ENCODE data around the gene NFIL3. TPM values are rescaled to one million over a fixed set of nuclear protein-coding genes. Genes with fewer than 3 reads are reported as not detected.

NFIL3 gene
- total and polyA plus RNA-seq, 2 of the 4 experiments (the other 2 are of a cell fraction) = 27.6 to 27.7 TPM

DNA sequence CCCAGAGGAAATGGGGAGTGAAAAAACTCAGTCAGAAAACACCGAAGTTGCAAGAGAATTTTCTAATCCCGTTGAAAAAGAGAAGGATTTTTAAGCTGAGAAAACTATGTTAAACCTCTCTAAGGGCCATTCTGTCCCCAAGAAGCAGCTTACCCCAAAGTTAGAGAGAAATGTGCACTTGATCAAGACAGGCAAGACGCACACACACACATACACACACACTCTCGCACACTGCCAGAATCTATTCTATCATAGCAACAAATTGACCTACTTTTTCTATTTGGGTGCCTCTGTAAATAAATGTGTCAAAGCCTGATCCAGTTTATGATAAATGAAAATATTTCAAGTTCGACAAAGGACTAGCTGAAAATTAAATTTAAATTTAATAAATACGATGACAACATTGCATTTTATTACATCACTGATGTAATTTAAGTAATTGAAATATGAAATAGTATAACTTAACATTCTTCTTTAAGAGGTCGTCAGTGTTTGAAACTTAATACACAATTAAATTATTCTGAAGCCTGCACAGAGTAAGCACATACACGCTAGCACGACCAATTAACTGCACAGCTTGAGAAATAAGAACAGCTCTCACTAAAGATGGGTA, 5.9 kb downstream of the NFIL3 start:
- peaks cover 3% of the 10 kb centered on the region; the same call in 1 of the 2 replicates for H3K36me3 ChIP-seq (ENCODE audit: control insufficient read depth, insufficient read depth, low read length)
- ChIA-PET CTCF (interaction anchor here (0.7 kb wide), 1 partner anchor 380 kb away, joined by 3 read pairs; no protein-coding TSS in a partner anchor), POLR2A (ENCODE audit: unreplicated experiment) (no interaction called here)
- H2BK5ac ChIP-seq (ENCODE audit: low read depth, low read length, poor library complexity, severe bottlenecking) = peak overlapping the region; percentile 83
- DNase-seq = no peak
- intact Hi-C loops (cut with micrococcal nuclease) (loop anchor here (2.0 to 10.0 kb wide), 2 partner anchors 225 to 1253 kb away; no protein-coding TSS in a partner anchor), dilution Hi-C loops (cut with HindIII; ENCODE audit: low sequenced_read_pairs, unreplicated experiment) (no loop called here), in situ Hi-C loops (cut with MboI; ENCODE audit: low sequenced_read_pairs) (loop anchor here (5.0 kb wide), 1 partner anchor 500 kb away; no protein-coding TSS in a partner anchor)
- peaks cover 4 to 20% of the 10 kb centered on the region in 2 experiments; a peak in 3 of 4 replicates for H3K79me1 ChIP-seq (ENCODE audit: low read depth in 1 of 2, low read length in 2 of 2)
- peak overlapping the region in 1 of 2 experiments; percentile 61; a peak in 1 of 4 replicates for H4K8ac ChIP-seq (ENCODE audit: low read depth in 2 of 2, low read length in 2 of 2)
- H3K9ac ChIP-seq (ENCODE audit: low read depth, low read length) = peak overlapping the region; percentile 55; the same call in 1 of the 2 replicates
- no peak overlapping the region for H3K56ac ChIP-seq (ENCODE audit: extremely low read depth, insufficient read depth, low read length)
- H4K20me1 ChIP-seq (ENCODE audit: insufficient read depth, low read length) = peaks cover 31% of the 10 kb centered on the region
- H3K4me2 ChIP-seq (ENCODE audit: low read depth, low read length) = peak overlapping the region; percentile 63
- peak overlapping the region; percentile 18; the same call in 1 of the 2 replicates for H3K18ac ChIP-seq (ENCODE audit: low read depth, low read length)
- no peaks in the 10 kb centered on the region for H3K9me3 ChIP-seq (ENCODE audit: control insufficient read depth, insufficient read depth, low read length)
- no peak overlapping the region; the same call in 1 of the 2 replicates for H2AK5ac ChIP-seq (ENCODE audit: low read depth, low read length)
- no peak overlapping the region for H4K91ac ChIP-seq (ENCODE audit: insufficient read depth, low read depth, low read length)
- no peak overlapping the region for H4K5ac ChIP-seq (ENCODE audit: low read depth, low read length)
- no peak overlapping the region for H2AK9ac ChIP-seq (replicated peaks; ENCODE audit: low read depth, low read length, poor library complexity)
- peak overlapping the region; percentile 29; the same call in 1 of the 2 replicates for H2BK120ac ChIP-seq (ENCODE audit: low read depth, low read length)
- H3K27ac ChIP-seq (ENCODE audit: insufficient read depth, low read length) = peak overlapping the region; percentile 68; the same call in 1 of the 2 replicates
- no peak for ATAC-seq (ENCODE audit: low read depth)
- H2BK20ac ChIP-seq (ENCODE audit: low read depth, low read length) = peak overlapping the region; percentile 51
- no CpG with 5 or more reads among the region's 9 CpGs for WGBS, 2 experiments (ENCODE audit: extremely low coverage in 2 of 2, insufficient read length in 1 of 2)
- no peak overlapping the region for H2BK15ac ChIP-seq (ENCODE audit: low read depth, low read length)
- H2AFZ ChIP-seq (replicated peaks; ENCODE audit: low read length, poor library complexity) = no peak overlapping the region
- TF ChIP-seq CEBPB (IDR thresholded peaks at IDR 0.05; ENCODE audit: low read depth, low read length) (no peak), RCOR1 (IDR thresholded peaks at IDR 0.05; ENCODE audit: insufficient replicate concordance, low read length) (no peak), POLR2A (IDR thresholded peaks at IDR 0.05; ENCODE audit: low read depth, low read length) (no peak), MXI1 (IDR thresholded peaks at IDR 0.05; ENCODE audit: borderline replicate concordance, low read depth, low read length) (no peak), MAZ (IDR thresholded peaks at IDR 0.05; ENCODE audit: borderline replicate concordance, low read depth, low read length) (no peak), SMC3 (IDR thresholded peaks at IDR 0.05; ENCODE audit: low read depth, low read length) (no peak), RAD21 (IDR thresholded peaks at IDR 0.05; ENCODE audit: low read length) (no peak), MAFK (IDR thresholded peaks at IDR 0.05; ENCODE audit: low read depth, low read length) (no peak)
- TF ChIP-seq, protein P1, sequence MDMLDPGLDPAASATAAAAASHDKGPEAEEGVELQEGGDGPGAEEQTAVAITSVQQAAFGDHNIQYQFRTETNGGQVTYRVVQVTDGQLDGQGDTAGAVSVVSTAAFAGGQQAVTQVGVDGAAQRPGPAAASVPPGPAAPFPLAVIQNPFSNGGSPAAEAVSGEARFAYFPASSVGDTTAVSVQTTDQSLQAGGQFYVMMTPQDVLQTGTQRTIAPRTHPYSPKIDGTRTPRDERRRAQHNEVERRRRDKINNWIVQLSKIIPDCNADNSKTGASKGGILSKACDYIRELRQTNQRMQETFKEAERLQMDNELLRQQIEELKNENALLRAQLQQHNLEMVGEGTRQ (IDR thresholded peaks at IDR 0.05; ENCODE audit: low read depth, low read length) = no peak
- TF ChIP-seq, protein P2, sequence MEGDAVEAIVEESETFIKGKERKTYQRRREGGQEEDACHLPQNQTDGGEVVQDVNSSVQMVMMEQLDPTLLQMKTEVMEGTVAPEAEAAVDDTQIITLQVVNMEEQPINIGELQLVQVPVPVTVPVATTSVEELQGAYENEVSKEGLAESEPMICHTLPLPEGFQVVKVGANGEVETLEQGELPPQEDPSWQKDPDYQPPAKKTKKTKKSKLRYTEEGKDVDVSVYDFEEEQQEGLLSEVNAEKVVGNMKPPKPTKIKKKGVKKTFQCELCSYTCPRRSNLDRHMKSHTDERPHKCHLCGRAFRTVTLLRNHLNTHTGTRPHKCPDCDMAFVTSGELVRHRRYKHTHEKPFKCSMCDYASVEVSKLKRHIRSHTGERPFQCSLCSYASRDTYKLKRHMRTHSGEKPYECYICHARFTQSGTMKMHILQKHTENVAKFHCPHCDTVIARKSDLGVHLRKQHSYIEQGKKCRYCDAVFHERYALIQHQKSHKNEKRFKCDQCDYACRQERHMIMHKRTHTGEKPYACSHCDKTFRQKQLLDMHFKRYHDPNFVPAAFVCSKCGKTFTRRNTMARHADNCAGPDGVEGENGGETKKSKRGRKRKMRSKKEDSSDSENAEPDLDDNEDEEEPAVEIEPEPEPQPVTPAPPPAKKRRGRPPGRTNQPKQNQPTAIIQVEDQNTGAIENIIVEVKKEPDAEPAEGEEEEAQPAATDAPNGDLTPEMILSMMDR (conservative IDR thresholded peaks at IDR 0.05; ENCODE audit: low read depth, low read length) = no peak
- no TSS peak for BruUV-seq (replicated peaks)
- H3K14ac ChIP-seq (replicated peaks; ENCODE audit: low read depth, low read length) = peak overlapping the region; percentile 86
- H3K4ac ChIP-seq (ENCODE audit: low read depth, low read length) = peak overlapping the region; percentile 80; the same call in 1 of the 2 replicates
- no peaks in the 10 kb centered on the region for H3K27me3 ChIP-seq (ENCODE audit: control insufficient read depth, insufficient read depth, low read length)
- H3K4me3 ChIP-seq (ENCODE audit: insufficient read depth, low read depth, low read length) = no peak overlapping the region
- peaks cover 4% of the 10 kb centered on the region; the same call in 1 of the 2 replicates for H3K9me1 ChIP-seq (ENCODE audit: insufficient read depth, low read length)
- peak overlapping the region; percentile 97; the same call in 1 of the 2 replicates for H3K23ac ChIP-seq (ENCODE audit: low read depth, low read length)
- peaks cover 11% of the 10 kb centered on the region for H3K4me1 ChIP-seq (ENCODE audit: control insufficient read depth, insufficient read depth, low read length)
